HUES64 (cell line): Measurements from ENCODE around the gene PIAS1.
"Not testable (repeated sequence)": the region's sequence is repeated elsewhere in the genome, so short reads cannot be mapped to it uniquely, and the experiment has no call there.

Source experiments
- H3K27ac ChIP-seq: 2 replicates; pipeline ENCODE4 v1.7.0; 2013; ENCODE audit warnings: low read depth, low read length, inconsistent platforms
- H3K27me3 ChIP-seq: 2 replicates; pipeline ENCODE4 v1.6.1; 2013; ENCODE audit warnings: mild to moderate bottlenecking, low read length; ENCODE audit not compliant: insufficient read depth
- H3K36me3 ChIP-seq: 2 replicates; pipeline ENCODE4 v1.6.1; 2013; ENCODE audit warnings: mild to moderate bottlenecking, low read length; ENCODE audit not compliant: insufficient read depth
- H3K4me1 ChIP-seq: 2 replicates; pipeline ENCODE4 v1.6.1; 2013; ENCODE audit warnings: mild to moderate bottlenecking, low read length, moderate library complexity; ENCODE audit not compliant: insufficient read depth
- H3K4me3 ChIP-seq: 2 replicates; pipeline ENCODE4 v1.5.1; 2013; ENCODE audit warnings: mild to moderate bottlenecking, low read length, moderate library complexity
- H3K9ac ChIP-seq: 2 replicates; pipeline ENCODE4 v1.6.1; 2013; ENCODE audit warnings: mild to moderate bottlenecking, low read depth, low read length
- H3K9me3 ChIP-seq: 2 replicates; pipeline ENCODE4 v1.6.1; 2013; ENCODE audit warnings: low read depth, low read length; ENCODE audit not compliant: insufficient read depth
- WGBS: fragments of 150-250, 120-280 bp; methylation state at CpG from one replicate; pipeline ENCODE4 v1.1.7; 2013; ENCODE audit warnings: missing lambda C conversion rate; 5-methylcytosine and 5-hydroxymethylcytosine counted together

The PIAS1 gene

DNA sequence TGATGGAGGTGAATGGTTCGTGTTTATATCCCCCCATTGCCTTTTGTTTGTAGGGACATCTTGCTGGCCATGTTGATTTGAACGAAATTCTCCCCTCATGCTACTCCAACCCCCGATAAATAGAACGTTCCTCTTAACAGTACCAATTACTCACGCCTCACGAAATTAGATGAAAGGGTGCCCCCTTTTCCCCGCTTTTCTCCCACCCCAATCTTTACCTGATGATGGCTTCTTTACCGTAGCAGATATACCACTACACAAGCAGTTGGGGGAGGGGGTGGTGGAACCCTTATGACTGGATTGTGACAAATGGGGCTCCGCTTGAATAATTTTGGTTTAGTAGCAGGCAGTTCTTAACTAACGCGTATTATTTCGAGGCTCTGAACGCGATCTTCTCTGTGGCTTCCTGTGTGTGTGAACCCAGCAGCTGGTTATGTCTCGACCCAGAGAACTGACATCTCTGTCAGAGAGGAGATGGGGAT lies 1.1 kb downstream of the PIAS1 start:
- peaks cover 45% of the 10 kb centered on the region for H3K4me1 ChIP-seq
- peaks cover 4% of the 10 kb centered on the region; the same call in 1 of the 2 replicates for H3K27me3 ChIP-seq
- WGBS, result 4% methylated on average over 14 of the region's 15 CpGs
- peak overlapping the region; percentile 93 for H3K4me3 ChIP-seq
- H3K9me3 ChIP-seq, result no peaks in the 10 kb centered on the region
- H3K36me3 ChIP-seq, result no peaks in the 10 kb centered on the region
- H3K27ac ChIP-seq, result peak overlapping the region; percentile 94; the same call in 1 of the 2 replicates
- H3K9ac ChIP-seq, result peak overlapping the region; percentile 78

GRCh38 chr15:68056097-68056865 lies 2.2 kb downstream of the PIAS1 start:
- Histone ChIP-seq H3K27ac (no peak overlapping the region), H3K9me3 (no peaks in the 10 kb centered on the region), H3K4me1 (peaks cover 48% of the 10 kb centered on the region), H3K4me3 (peak overlapping the region; percentile 93), H3K36me3 (no peaks in the 10 kb centered on the region), H3K27me3 (peaks cover 4% of the 10 kb centered on the region; the same call in 1 of the 2 replicates), H3K9ac (no peak overlapping the region; the same call in 1 of the 2 replicates)
- WGBS, result 74% methylated on average over 3 of the region's 5 CpGs

DNA sequence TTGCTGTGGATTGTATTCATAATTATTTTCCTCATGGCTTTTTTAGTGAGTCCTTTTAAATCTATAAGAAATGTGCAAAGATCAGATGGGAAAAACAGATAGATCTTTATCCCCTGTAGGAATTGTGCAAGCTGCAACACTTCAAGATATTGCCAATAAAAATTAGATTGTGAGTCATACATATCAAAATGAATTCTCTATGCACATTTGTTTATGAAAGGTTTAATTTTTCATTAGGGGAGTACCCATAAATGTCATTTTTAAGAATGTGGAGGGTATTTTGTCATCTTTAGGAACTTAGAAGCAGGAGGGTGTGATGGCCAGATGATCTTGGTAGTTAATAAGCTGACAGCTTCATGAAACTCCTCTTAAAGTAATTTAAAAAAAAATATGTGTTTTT lies 2.9 kb downstream of the PIAS1 start:
- peaks cover 52% of the 10 kb centered on the region for H3K4me1 ChIP-seq
- peaks cover 4% of the 10 kb centered on the region; the same call in 1 of the 2 replicates for H3K27me3 ChIP-seq
- no peak overlapping the region for H3K27ac ChIP-seq
- no peak overlapping the region for H3K4me3 ChIP-seq
- no peaks in the 10 kb centered on the region for H3K9me3 ChIP-seq
- H3K9ac ChIP-seq, result no peak overlapping the region
- H3K36me3 ChIP-seq, result no peaks in the 10 kb centered on the region

- H3K9me3 ChIP-seq, result no peaks in the 10 kb centered on the region
- WGBS, result 28% methylated on average over 4 of the region's 6 CpGs
- H3K36me3 ChIP-seq, result no peaks in the 10 kb centered on the region
- no peak overlapping the region for H3K27ac ChIP-seq
- H3K4me3 ChIP-seq, result peak overlapping the region; percentile 22; the same call in 1 of the 2 replicates
- peaks cover 52% of the 10 kb centered on the region for H3K4me1 ChIP-seq
- H3K9ac ChIP-seq, result no peak overlapping the region
- H3K27me3 ChIP-seq, result peaks cover 4% of the 10 kb centered on the region; the same call in 1 of the 2 replicates
These were observed 3.6 kb downstream of the PIAS1 start for GRCh38 chr15:68057758-68058157.

GRCh38 chr15:68058970-68059369 lies 4.9 kb downstream of the PIAS1 start:
- not testable (repeated sequence) for H3K36me3 ChIP-seq, H3K27me3 ChIP-seq, H3K9ac ChIP-seq, H3K9me3 ChIP-seq, H3K27ac ChIP-seq, H3K4me3 ChIP-seq
- peaks cover 49% of the 10 kb centered on the region for H3K4me1 ChIP-seq
- WGBS, result 97% methylated on average over 21 of the region's 21 CpGs

- no peaks in the 10 kb centered on the region for H3K9me3 ChIP-seq
- H3K36me3 ChIP-seq, result no peaks in the 10 kb centered on the region
- no peak overlapping the region for H3K4me3 ChIP-seq
- peaks cover 49% of the 10 kb centered on the region for H3K4me1 ChIP-seq
- no peak overlapping the region for H3K27ac ChIP-seq
- 94% methylated on average over 4 of the region's 6 CpGs for WGBS
- H3K27me3 ChIP-seq, result no peaks in the 10 kb centered on the region
- no peak overlapping the region for H3K9ac ChIP-seq
These were observed 5.5 kb downstream of the PIAS1 start for GRCh38 chr15:68059630-68060029.

DNA sequence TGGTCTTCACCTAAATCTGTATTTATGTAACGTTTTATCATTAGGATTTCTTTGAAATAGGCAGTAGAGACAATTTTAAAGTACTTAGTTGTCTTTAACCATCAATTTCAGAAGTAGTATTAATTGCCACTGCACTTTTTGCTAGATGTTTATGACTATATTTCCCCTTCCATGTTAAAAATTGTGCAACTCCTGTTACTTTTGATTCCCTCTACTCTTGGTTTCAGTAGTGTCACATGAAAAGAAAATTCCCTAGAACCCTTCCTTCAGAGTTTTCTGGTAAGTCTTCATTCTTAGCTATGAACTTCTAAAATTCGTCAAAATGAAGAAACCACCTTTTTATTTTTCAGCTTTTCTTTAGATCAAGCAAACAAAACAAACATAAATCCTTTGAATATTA lies 7.1 kb downstream of the PIAS1 start:
- Histone ChIP-seq H3K9me3 (no peaks in the 10 kb centered on the region), H3K4me1 (peaks cover 43% of the 10 kb centered on the region), H3K9ac (no peak overlapping the region), H3K27me3 (no peaks in the 10 kb centered on the region), H3K36me3 (no peaks in the 10 kb centered on the region), H3K4me3 (no peak overlapping the region), H3K27ac (no peak overlapping the region)
- 91% methylated on average over 2 of the region's 2 CpGs for WGBS

GRCh38 chr15:68061602-68062001 lies 7.5 kb downstream of the PIAS1 start:
- H3K4me1 ChIP-seq, result peaks cover 39% of the 10 kb centered on the region
- no peak overlapping the region for H3K4me3 ChIP-seq
- H3K36me3 ChIP-seq, result no peaks in the 10 kb centered on the region
- H3K27ac ChIP-seq, result no peak overlapping the region
- H3K27me3 ChIP-seq, result no peaks in the 10 kb centered on the region
- H3K9ac ChIP-seq, result no peak overlapping the region
- no peaks in the 10 kb centered on the region for H3K9me3 ChIP-seq
- WGBS, result 88% methylated on average over 4 of the region's 5 CpGs

- Histone ChIP-seq H3K9ac (no peak overlapping the region), H3K36me3 (no peaks in the 10 kb centered on the region), H3K4me3 (no peak overlapping the region), H3K27me3 (no peaks in the 10 kb centered on the region), H3K9me3 (no peaks in the 10 kb centered on the region), H3K4me1 (peaks cover 33% of the 10 kb centered on the region), H3K27ac (no peak overlapping the region)
- 97% methylated on average over 3 of the region's 3 CpGs for WGBS
These were observed 8.1 kb downstream of the PIAS1 start for GRCh38 chr15:68062214-68062613.

GRCh38 chr15:68062946-68063465 lies 8.9 kb downstream of the PIAS1 start:
- H3K4me1 ChIP-seq, result peaks cover 25% of the 10 kb centered on the region
- H3K9ac ChIP-seq, result no peak overlapping the region
- H3K27ac ChIP-seq, result no peak overlapping the region
- H3K36me3 ChIP-seq, result no peaks in the 10 kb centered on the region
- H3K27me3 ChIP-seq, result no peaks in the 10 kb centered on the region
- no peaks in the 10 kb centered on the region for H3K9me3 ChIP-seq
- no peak overlapping the region for H3K4me3 ChIP-seq

- 94% methylated on average over 2 of the region's 3 CpGs for WGBS
These were observed 9.5 kb downstream of the PIAS1 start for GRCh38 chr15:68063606-68064005.

More at GRCh38 chr15:68063606-68064005, 9.5 kb downstream of the PIAS1 start:
- no peak overlapping the region for H3K27ac ChIP-seq
- no peak overlapping the region for H3K9ac ChIP-seq
- H3K36me3 ChIP-seq, result no peaks in the 10 kb centered on the region
- no peaks in the 10 kb centered on the region for H3K9me3 ChIP-seq
- peaks cover 19% of the 10 kb centered on the region for H3K4me1 ChIP-seq
- H3K4me3 ChIP-seq, result no peak overlapping the region
- no peaks in the 10 kb centered on the region for H3K27me3 ChIP-seq
